C4-2B (cell line): ENCODE results near the gene RBM26.

Experiments
- ZFX ChIP-seq: fragments of 450-650 bp; IDR thresholded peaks from 2 replicates; pipeline ENCODE4 v1.6.1; 2017
- TF ChIP-seq, protein P1 (sequence below): fragments of 450-650 bp; conservative IDR thresholded peaks from 2 replicates; pipeline ENCODE4 v1.5.1; 2017; ENCODE audit warnings: mild to moderate bottlenecking

DNA sequence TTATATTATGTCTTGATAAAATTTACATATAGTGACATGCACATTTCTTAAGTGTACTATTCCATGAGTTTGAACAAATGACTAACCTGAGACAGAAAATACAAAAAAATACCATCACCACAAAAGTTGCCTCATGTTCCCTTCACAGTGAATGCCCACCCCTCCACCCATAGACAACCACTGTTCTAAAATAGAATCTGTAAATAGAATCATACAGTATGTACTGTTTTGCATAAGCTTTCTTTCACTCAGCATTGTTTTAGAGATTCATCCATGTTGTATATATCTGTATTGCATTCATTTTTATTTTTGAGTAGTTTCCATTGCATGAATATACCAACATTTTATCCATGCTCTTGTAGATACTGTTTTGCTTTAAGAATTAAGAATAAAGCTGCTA is 23.3 kb upstream of the RBM26 start:
- TF ChIP-seq, protein P1, sequence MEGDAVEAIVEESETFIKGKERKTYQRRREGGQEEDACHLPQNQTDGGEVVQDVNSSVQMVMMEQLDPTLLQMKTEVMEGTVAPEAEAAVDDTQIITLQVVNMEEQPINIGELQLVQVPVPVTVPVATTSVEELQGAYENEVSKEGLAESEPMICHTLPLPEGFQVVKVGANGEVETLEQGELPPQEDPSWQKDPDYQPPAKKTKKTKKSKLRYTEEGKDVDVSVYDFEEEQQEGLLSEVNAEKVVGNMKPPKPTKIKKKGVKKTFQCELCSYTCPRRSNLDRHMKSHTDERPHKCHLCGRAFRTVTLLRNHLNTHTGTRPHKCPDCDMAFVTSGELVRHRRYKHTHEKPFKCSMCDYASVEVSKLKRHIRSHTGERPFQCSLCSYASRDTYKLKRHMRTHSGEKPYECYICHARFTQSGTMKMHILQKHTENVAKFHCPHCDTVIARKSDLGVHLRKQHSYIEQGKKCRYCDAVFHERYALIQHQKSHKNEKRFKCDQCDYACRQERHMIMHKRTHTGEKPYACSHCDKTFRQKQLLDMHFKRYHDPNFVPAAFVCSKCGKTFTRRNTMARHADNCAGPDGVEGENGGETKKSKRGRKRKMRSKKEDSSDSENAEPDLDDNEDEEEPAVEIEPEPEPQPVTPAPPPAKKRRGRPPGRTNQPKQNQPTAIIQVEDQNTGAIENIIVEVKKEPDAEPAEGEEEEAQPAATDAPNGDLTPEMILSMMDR: no peak
- no peak for TF ChIP-seq ZFX
